GM21381 (cell line): ENCODE measurements around the gene NTSR1.

Experiments used
- ATAC-seq: cut with Tn5 transposase; IDR thresholded peaks from one replicate; pipeline ENCODE4 v1.9.1; 2021; ENCODE audit warnings: mild to moderate bottlenecking, moderate library complexity; ENCODE audit not compliant: unreplicated experiment

NTSR1 gene

GRCh38 chr20:62811720-62812119 lies 103.1 kb downstream of the NTSR1 start:
- ATAC-seq: no peak
